SK-N-SH (cell line): ENCODE results near the gene CASTOR2. TPM values are rescaled to one million over a fixed set of nuclear protein-coding genes. Genes with fewer than 3 reads are reported as not detected.

ENCODE experiments used
- CTCF ChIA-PET: fragments of 300-600, 350-600 bp; formaldehyde crosslinking; extraction: SDS; loops from one replicate; lab custom pipeline; 2021; lab: Yijun Ruan, JAX
- POLR2A ChIA-PET: fragments of 350-600 bp; sonication (Branson Sonifier 250); formaldehyde crosslinking; extraction: SDS; loops from one replicate; lab custom pipeline; 2020; ENCODE audit warnings: antibody characterized with exemption, inconsistent platforms; lab: Yijun Ruan, JAX
- DNase-seq: peaks from one replicate; pipeline ENCODE4 v3.0.0; 2012
- H2AFZ ChIP-seq: fragments of 200-600 bp; sonication (generic); 2 replicates; pipeline ENCODE4 v1.8.1; 2016; ENCODE audit warnings: antibody characterized with exemption, mild to moderate bottlenecking, low read depth
- H3F3A ChIP-seq: fragments of 200-600 bp; sonication (generic); replicated peaks from 2 replicates; pipeline ENCODE3; 2016; ENCODE audit warnings: antibody characterized with exemption, mild to moderate bottlenecking; ENCODE audit not compliant: insufficient read depth
- H3K27ac ChIP-seq, 2 experiments: fragments of 200-500 bp in 1 of 2; fragments of 200-600 bp in 1 of 2; sonication (Bioruptor generic) in 1 of 2; sonication (generic), shearing (Covaris generic) in 1 of 2; 2 replicates each; pipeline versions ENCODE4 v1.5.1 to v1.6.1; 2014 to 2016; ENCODE audit warnings: low read depth in 2 of 2, inconsistent platforms in 1 of 2, low read length in 1 of 2, mild to moderate bottlenecking in 1 of 2, mixed read lengths in 1 of 2
- H3K27me3 ChIP-seq: fragments of 200-600 bp; sonication (generic), shearing (Covaris generic); 2 replicates; pipeline ENCODE4 v1.6.1; 2016; ENCODE audit warnings: mixed run types; ENCODE audit not compliant: insufficient read depth
- H3K36me3 ChIP-seq, 2 experiments: fragments of 200-500 bp in 1 of 2; fragments of 200-600 bp in 1 of 2; sonication (Bioruptor generic) in 1 of 2; sonication (generic) in 1 of 2; replicated peaks in 1 of 2; 2 replicates each; pipeline versions ENCODE3 to v1.5.1; 2014 to 2016; ENCODE audit warnings: low read length in 1 of 2, mild to moderate bottlenecking in 1 of 2; ENCODE audit not compliant: insufficient read depth in 2 of 2, control insufficient read depth in 1 of 2
- H3K4me1 ChIP-seq, 2 experiments: fragments of 200-500 bp in 1 of 2; fragments of 200-600 bp in 1 of 2; sonication (Bioruptor generic) in 1 of 2; sonication (generic), shearing (Covaris generic) in 1 of 2; 2 replicates each; pipeline versions ENCODE4 v1.5.1 to v1.6.1; 2014 to 2016; ENCODE audit warnings: low read depth in 1 of 2, low read length in 1 of 2, mixed run types in 1 of 2; ENCODE audit not compliant: insufficient read depth in 2 of 2, control insufficient read depth in 1 of 2
- H3K4me2 ChIP-seq: fragments of 200-600 bp; sonication (generic), shearing (Covaris generic); 2 replicates; pipeline ENCODE4 v1.6.1; 2017; ENCODE audit warnings: mixed run types
- H3K4me3 ChIP-seq, 2 experiments: fragments of 200-500 bp in 1 of 2; fragments of 200-600 bp in 1 of 2; sonication (Bioruptor generic) in 1 of 2; sonication (generic), shearing (Covaris generic) in 1 of 2; 2 replicates each; pipeline versions ENCODE4 v1.5.1 to v1.8.1; 2014 to 2016; ENCODE audit warnings: low read depth in 2 of 2, inconsistent platforms in 1 of 2, low read length in 1 of 2, mild to moderate bottlenecking in 1 of 2, mixed read lengths in 1 of 2, moderate library complexity in 1 of 2
- H3K79me2 ChIP-seq: fragments of 200-600 bp; sonication (generic); 2 replicates; pipeline ENCODE4 v1.8.1; 2017; ENCODE audit warnings: mild to moderate bottlenecking; ENCODE audit not compliant: insufficient read depth
- H3K9ac ChIP-seq: fragments of 200-600 bp; sonication (generic); 2 replicates; pipeline ENCODE4 v1.6.1; 2017; ENCODE audit warnings: mixed run types
- H3K9me2 ChIP-seq: fragments of 200-600 bp; sonication (generic); 2 replicates; pipeline ENCODE4 v1.6.1; 2017; ENCODE audit warnings: mixed run types
- H3K9me3 ChIP-seq: fragments of 200-600 bp; sonication (generic); 2 replicates; pipeline ENCODE4 v1.6.1; 2017; ENCODE audit warnings: mixed run types, mild to moderate bottlenecking, moderate library complexity
- H4K20me1 ChIP-seq: fragments of 200-600 bp; sonication (generic); 2 replicates; pipeline ENCODE4 v1.6.1; 2017; ENCODE audit warnings: mild to moderate bottlenecking, mixed run types; ENCODE audit not compliant: insufficient read depth
- FOXJ3 ChIP-seq: sonication (generic); formaldehyde crosslinking; IDR thresholded peaks from 2 replicates; pipeline ENCODE4 v1.5.1; 2020; ENCODE audit warnings: mild to moderate bottlenecking, missing genetic modification reagents
- GABPA ChIP-seq: IDR thresholded peaks from 2 replicates; pipeline ENCODE4 v1.4.0; 2012; ENCODE audit warnings: low read depth, mild to moderate bottlenecking
- GATA2 ChIP-seq: sonication (generic); formaldehyde crosslinking; IDR thresholded peaks from 2 replicates; pipeline ENCODE4 v1.5.0; 2020; ENCODE audit warnings: mild to moderate bottlenecking, missing genetic modification reagents
- IRF3 ChIP-seq: fragments of 150-350 bp; IDR thresholded peaks from 2 replicates; pipeline ENCODE4 v1.6.1; 2016; ENCODE audit warnings: mild to moderate bottlenecking, low read depth, low read length
- JUND ChIP-seq: IDR thresholded peaks from 2 replicates; pipeline ENCODE4 v1.4.0; 2012
- MEF2A ChIP-seq: IDR thresholded peaks from 2 replicates; pipeline ENCODE4 v1.4.0; 2012; ENCODE audit warnings: low read depth, borderline replicate concordance
- NRF1 ChIP-seq: IDR thresholded peaks from 2 replicates; pipeline ENCODE4 v1.6.1; 2012; ENCODE audit warnings: low read depth, mild to moderate bottlenecking, low read length
- RAD21 ChIP-seq: IDR thresholded peaks from 2 replicates; pipeline ENCODE4 v1.6.1; 2012; ENCODE audit warnings: mild to moderate bottlenecking, low read length
- RFX5 ChIP-seq: IDR thresholded peaks from 2 replicates; pipeline ENCODE4 v1.6.1; 2012; ENCODE audit warnings: mild to moderate bottlenecking, improper control_type of control experiment, low read length
- SMC3 ChIP-seq: IDR thresholded peaks from 2 replicates; pipeline ENCODE4 v1.6.1; 2012; ENCODE audit warnings: low read depth, low read length, improper control_type of control experiment
- TAF1 ChIP-seq: IDR thresholded peaks from 2 replicates; pipeline ENCODE4 v1.6.1; 2012; ENCODE audit warnings: low read depth, mild to moderate bottlenecking, low read length, moderate library complexity, borderline replicate concordance
- TCF12 ChIP-seq: IDR thresholded peaks from 2 replicates; pipeline ENCODE4 v1.4.0; 2012
- TEAD4 ChIP-seq: IDR thresholded peaks from 2 replicates; pipeline ENCODE4 v1.4.0; 2012; ENCODE audit warnings: mild to moderate bottlenecking, borderline replicate concordance; ENCODE audit not compliant: insufficient read depth
- USF1 ChIP-seq: IDR thresholded peaks from 2 replicates; pipeline ENCODE4 v1.4.0; 2012; ENCODE audit warnings: low read depth, borderline replicate concordance
- YY1 ChIP-seq: IDR thresholded peaks from 2 replicates; pipeline ENCODE4 v1.4.0; 2012; ENCODE audit warnings: low read depth, mild to moderate bottlenecking
- WGBS: methylation state at CpG from one replicate; pipeline ENCODE4 v1.1.6; 2017; ENCODE audit warnings: low lambda C conversion rate; 5-methylcytosine and 5-hydroxymethylcytosine counted together
- polyA plus RNA-seq, 3 experiments: library from polyadenylated mRNA; depleted of rRNA; stranded (reverse); fragments of >200 nt; gene quantifications; 2 replicates each; pipeline ENCODE4 v1.2.3, GENCODE V29; 2012
- TF ChIP-seq, protein P1 (sequence below): IDR thresholded peaks from 2 replicates; pipeline ENCODE4 v1.4.0; 2012; ENCODE audit warnings: low read depth

The CASTOR2 gene
- polyA plus RNA-seq, 1 of the 3 experiments (the other 2 are of a cell fraction): 5.4 TPM

DNA sequence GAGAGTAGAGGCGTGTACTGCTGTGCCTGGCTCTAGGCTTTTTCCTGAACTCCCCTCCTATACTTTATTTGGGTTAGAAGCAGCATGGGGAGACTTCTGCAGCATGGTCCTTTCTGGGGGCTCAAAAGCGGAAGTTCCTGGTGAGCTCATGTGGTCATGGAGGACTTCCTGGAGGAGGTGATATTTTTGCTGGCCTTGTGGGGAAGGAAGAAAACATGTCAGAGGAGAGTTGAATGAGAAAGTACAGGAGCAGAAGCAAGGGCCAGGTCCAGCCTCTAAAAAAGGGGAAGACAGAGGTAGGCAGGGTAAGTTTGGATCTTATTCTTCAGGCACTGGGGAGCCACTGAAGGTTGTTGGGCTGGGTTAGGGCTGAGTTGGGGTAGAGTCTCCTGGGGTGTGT lies 45.5 kb downstream of the CASTOR2 start (continued):
- TF ChIP-seq RAD21: no peak
- TF ChIP-seq, protein P1, sequence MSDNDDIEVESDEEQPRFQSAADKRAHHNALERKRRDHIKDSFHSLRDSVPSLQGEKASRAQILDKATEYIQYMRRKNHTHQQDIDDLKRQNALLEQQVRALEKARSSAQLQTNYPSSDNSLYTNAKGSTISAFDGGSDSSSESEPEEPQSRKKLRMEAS: no peak
- no peak for TF ChIP-seq RFX5
- TF ChIP-seq NRF1: no peak
- no peak for TF ChIP-seq TEAD4

DNA sequence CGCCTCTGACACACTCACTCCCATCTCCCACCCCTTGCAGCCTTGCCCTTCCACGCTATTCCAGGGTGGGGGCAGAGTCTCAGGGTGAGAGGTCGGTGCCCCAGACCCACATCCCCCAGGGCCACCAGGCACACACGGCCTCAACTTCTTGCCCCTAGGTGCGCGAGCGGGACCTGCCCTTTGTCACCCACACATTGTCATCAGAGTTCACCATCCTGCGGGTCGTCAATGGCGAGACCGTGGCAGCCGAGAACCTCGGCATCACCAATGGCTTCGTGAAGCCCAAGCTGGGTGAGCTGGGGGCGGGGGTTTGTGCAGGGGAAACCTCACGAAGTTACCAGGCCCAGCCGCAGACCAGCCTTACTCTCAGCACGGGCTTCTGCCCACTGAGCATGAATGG lies 53.3 kb downstream of the CASTOR2 start:
- H3K9me2 ChIP-seq: no peaks in the 10 kb centered on the region
- TF ChIP-seq GABPA (no peak), NRF1 (no peak), TAF1 (no peak), MEF2A (no peak), IRF3 (no peak), YY1 (no peak), SMC3 (no peak), FOXJ3 (CRISPR knock-in tag) (no peak), JUND (no peak), GATA2 (no peak), TCF12 (no peak), USF1 (no peak)
- TF ChIP-seq, all 33 proteins: peak for 0
- WGBS: 96% methylated on average over 18 of the region's 18 CpGs
- POLR2A ChIA-PET: no interaction called here
- Histone ChIP-seq H3K4me2 (no peak overlapping the region), H2AFZ (no peak overlapping the region), H3K79me2 (no peaks in the 10 kb centered on the region), H3K9me3 (no peaks in the 10 kb centered on the region), H3F3A (no peaks in the 10 kb centered on the region), H3K27me3 (no peaks in the 10 kb centered on the region), H3K4me3 (no peak overlapping the region), H3K4me1 (no peaks in the 10 kb centered on the region), H4K20me1 (no peaks in the 10 kb centered on the region), H3K9ac (no peak overlapping the region), H3K27ac (no peak overlapping the region), H3K36me3 (peaks cover 5 to 8% of the 10 kb centered on the region in 2 experiments)
- DNase-seq: no peak
- CTCF ChIA-PET: no interaction called here
